HFFc6 (cell line): ENCODE results near the gene KLF5. TPM values are rescaled to one million over a fixed set of nuclear protein-coding genes. Genes with fewer than 3 reads are reported as not detected.
A peak's percentile ranks its signal among the peaks of the same experiment; 100 is the strongest.

Experiments used
- DNase-seq: peaks from one replicate; pipeline ENCODE4 v3.0.0-alpha.2; 2018
- H3K27ac Mint-ChIP-seq: 2 replicates; pipeline ENCODE4 v1.8.0; 2020; ENCODE audit warnings: mild to moderate bottlenecking, mixed read lengths
- H3K27me3 Mint-ChIP-seq: 2 replicates; pipeline ENCODE4 v1.8.0; 2021; ENCODE audit warnings: mild to moderate bottlenecking, moderate library complexity, mixed read lengths; ENCODE audit not compliant: insufficient read depth
- H3K36me3 Mint-ChIP-seq: 2 replicates; pipeline ENCODE4 v1.8.0; 2021; ENCODE audit warnings: low read depth, mixed read lengths
- H3K4me1 Mint-ChIP-seq: 2 replicates; pipeline ENCODE4 v1.8.0; 2020; ENCODE audit warnings: low read depth, mixed read lengths
- H3K4me3 Mint-ChIP-seq: 2 replicates; pipeline ENCODE4 v1.8.0; 2020; ENCODE audit warnings: mild to moderate bottlenecking, moderate library complexity, mixed read lengths
- H3K9me3 Mint-ChIP-seq: 2 replicates; pipeline ENCODE4 v1.8.0; 2020; ENCODE audit warnings: mild to moderate bottlenecking, mixed read lengths
- total RNA-seq, 6 experiments: library from RNA; stranded (reverse); fragmentation: NEBNext Ultra II Directional; extraction: Animal tissue kit (Norgen Biotek cat#: 25700); gene quantifications; 2 replicates in 1 of 6; 3 replicates in 5 of 6; pipeline ENCODE4 v1.2.3, GENCODE V29; 2021
- TF ChIP-seq, protein P1 (sequence below): fragments of 200-600 bp; sonication (generic); IDR thresholded peaks from 2 replicates; pipeline ENCODE4 v1.5.0; 2021; ENCODE audit warnings: antibody characterized with exemption, mild to moderate bottlenecking

The KLF5 gene
- total RNA-seq, 6 experiments from 2014 or later, result 20.3 to 37.1 (median 28.5) TPM

DNA sequence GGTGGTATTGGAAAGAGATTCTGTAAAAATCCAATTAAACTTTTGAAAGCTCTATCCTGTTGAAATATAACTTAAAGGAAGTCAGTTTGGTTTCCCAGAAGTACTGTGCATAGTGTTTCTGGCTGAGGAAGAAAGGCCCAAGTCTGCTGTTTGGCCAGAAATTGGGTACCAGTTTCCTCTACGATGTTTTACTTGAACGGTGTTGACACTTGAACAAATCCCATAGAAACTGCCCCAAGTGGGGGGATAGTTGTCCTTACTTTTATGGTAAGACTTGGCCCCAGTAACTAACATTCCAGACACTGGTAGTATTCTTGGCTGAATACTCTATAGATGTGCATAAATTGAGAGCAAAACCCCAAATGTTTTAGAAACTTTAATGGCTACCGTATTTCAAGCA lies 14.2 kb downstream of the KLF5 start:
- peaks cover 62% of the 10 kb centered on the region for H3K36me3 Mint-ChIP-seq
- no peaks in the 10 kb centered on the region for H3K27me3 Mint-ChIP-seq
- TF ChIP-seq, protein P1, sequence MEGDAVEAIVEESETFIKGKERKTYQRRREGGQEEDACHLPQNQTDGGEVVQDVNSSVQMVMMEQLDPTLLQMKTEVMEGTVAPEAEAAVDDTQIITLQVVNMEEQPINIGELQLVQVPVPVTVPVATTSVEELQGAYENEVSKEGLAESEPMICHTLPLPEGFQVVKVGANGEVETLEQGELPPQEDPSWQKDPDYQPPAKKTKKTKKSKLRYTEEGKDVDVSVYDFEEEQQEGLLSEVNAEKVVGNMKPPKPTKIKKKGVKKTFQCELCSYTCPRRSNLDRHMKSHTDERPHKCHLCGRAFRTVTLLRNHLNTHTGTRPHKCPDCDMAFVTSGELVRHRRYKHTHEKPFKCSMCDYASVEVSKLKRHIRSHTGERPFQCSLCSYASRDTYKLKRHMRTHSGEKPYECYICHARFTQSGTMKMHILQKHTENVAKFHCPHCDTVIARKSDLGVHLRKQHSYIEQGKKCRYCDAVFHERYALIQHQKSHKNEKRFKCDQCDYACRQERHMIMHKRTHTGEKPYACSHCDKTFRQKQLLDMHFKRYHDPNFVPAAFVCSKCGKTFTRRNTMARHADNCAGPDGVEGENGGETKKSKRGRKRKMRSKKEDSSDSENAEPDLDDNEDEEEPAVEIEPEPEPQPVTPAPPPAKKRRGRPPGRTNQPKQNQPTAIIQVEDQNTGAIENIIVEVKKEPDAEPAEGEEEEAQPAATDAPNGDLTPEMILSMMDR, result no peak
- H3K4me3 Mint-ChIP-seq, result no peak overlapping the region
- no peak for DNase-seq
- H3K27ac Mint-ChIP-seq, result no peak overlapping the region
- no peaks in the 10 kb centered on the region for H3K9me3 Mint-ChIP-seq
- peaks cover 69% of the 10 kb centered on the region for H3K4me1 Mint-ChIP-seq

GRCh38 chr13:73074014-73074413 lies 15.2 kb downstream of the KLF5 start:
- DNase-seq, result no peak
- H3K27ac Mint-ChIP-seq, result peak overlapping the region; percentile 52; the same call in 1 of the 2 replicates
- TF ChIP-seq, protein P1, result no peak
- peaks cover 66% of the 10 kb centered on the region for H3K4me1 Mint-ChIP-seq
- H3K4me3 Mint-ChIP-seq, result no peak overlapping the region
- H3K9me3 Mint-ChIP-seq, result no peaks in the 10 kb centered on the region
- H3K36me3 Mint-ChIP-seq, result peaks cover 66% of the 10 kb centered on the region
- H3K27me3 Mint-ChIP-seq, result no peaks in the 10 kb centered on the region

GRCh38 chr13:73074926-73075325 lies 16.1 kb downstream of the KLF5 start:
- TF ChIP-seq, protein P1, result no peak
- no peaks in the 10 kb centered on the region for H3K9me3 Mint-ChIP-seq
- no peaks in the 10 kb centered on the region for H3K27me3 Mint-ChIP-seq
- peaks cover 57% of the 10 kb centered on the region for H3K4me1 Mint-ChIP-seq
- no peak for DNase-seq
- peaks cover 72% of the 10 kb centered on the region for H3K36me3 Mint-ChIP-seq
- no peak overlapping the region for H3K27ac Mint-ChIP-seq
- no peak overlapping the region for H3K4me3 Mint-ChIP-seq

DNA sequence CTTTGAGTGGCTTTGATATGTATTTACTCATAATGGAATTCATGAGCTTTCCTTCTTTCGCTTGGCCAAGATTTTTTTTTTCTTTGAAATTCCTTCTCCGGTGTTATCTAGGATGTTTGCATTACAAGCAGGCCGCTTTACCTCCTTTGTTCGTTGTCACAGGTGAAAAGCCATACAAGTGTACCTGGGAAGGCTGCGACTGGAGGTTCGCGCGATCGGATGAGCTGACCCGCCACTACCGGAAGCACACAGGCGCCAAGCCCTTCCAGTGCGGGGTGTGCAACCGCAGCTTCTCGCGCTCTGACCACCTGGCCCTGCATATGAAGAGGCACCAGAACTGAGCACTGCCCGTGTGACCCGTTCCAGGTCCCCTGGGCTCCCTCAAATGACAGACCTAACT lies 16.7 kb downstream of the KLF5 start:
- Mint-ChIP-seq H3K27me3 (no peaks in the 10 kb centered on the region), H3K9me3 (no peaks in the 10 kb centered on the region), H3K36me3 (peaks cover 66% of the 10 kb centered on the region), H3K4me1 (peaks cover 51% of the 10 kb centered on the region), H3K27ac (no peak overlapping the region), H3K4me3 (no peak overlapping the region)
- no peak for DNase-seq
- TF ChIP-seq, protein P1, result no peak

GRCh38 chr13:73075954-73076353 lies 17.1 kb downstream of the KLF5 start:
- Mint-ChIP-seq H3K27me3 (no peaks in the 10 kb centered on the region), H3K9me3 (no peaks in the 10 kb centered on the region), H3K4me3 (no peak overlapping the region), H3K27ac (no peak overlapping the region), H3K4me1 (peaks cover 47% of the 10 kb centered on the region), H3K36me3 (peaks cover 62% of the 10 kb centered on the region)
- DNase-seq, result no peak
- TF ChIP-seq, protein P1, result no peak

DNA sequence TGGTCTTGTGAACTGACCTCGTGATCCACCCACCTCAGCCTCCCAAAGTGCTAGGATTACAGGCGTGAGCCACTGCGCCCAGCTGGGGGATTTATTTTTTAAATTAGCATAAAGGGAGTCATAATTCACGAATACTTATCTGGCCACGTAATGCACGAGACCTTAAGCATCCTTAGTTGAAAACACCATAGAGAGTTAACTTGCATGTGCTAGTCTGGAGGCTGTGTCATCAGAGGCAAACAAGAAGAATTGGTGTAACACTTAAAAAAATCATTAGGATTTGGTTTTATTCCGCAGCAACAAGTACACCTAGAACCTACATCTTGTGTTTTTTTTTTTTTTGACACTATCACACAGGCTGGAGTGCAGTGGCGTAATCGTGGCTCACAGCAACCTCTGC lies 19.1 kb downstream of the KLF5 start:
- no peaks in the 10 kb centered on the region for H3K9me3 Mint-ChIP-seq
- H3K36me3 Mint-ChIP-seq, result peaks cover 48% of the 10 kb centered on the region
- no peak overlapping the region for H3K27ac Mint-ChIP-seq
- H3K4me3 Mint-ChIP-seq, result no peak overlapping the region
- TF ChIP-seq, protein P1, result no peak
- no peak for DNase-seq
- H3K27me3 Mint-ChIP-seq, result no peaks in the 10 kb centered on the region
- peaks cover 42% of the 10 kb centered on the region for H3K4me1 Mint-ChIP-seq
